Keratinocyte (primary cell): ENCODE data around the gene TBC1D5.

Experiments used
- EZH2 ChIP-seq: IDR thresholded peaks from one replicate; pipeline ENCODE4 v1.6.1; 2012; ENCODE audit warnings: inconsistent platforms, mild to moderate bottlenecking, low read length, moderate library complexity
- TF ChIP-seq, protein P1 (sequence below), 3 experiments: IDR thresholded peaks in 1 of 3; conservative IDR thresholded peaks in 1 of 3; optimal IDR thresholded peaks in 1 of 3; 2 replicates in 2 of 3; 3 replicates in 1 of 3; pipeline versions ENCODE3 to v1.5.1; 2011; ENCODE audit warnings: low read length in 3 of 3, mild to moderate bottlenecking in 3 of 3, moderate library complexity in 2 of 3, control low read depth in 1 of 3, inconsistent platforms in 1 of 3; ENCODE audit not compliant: insufficient read depth in 2 of 3; ENCODE audit errors: extremely low read depth in 1 of 3

DNA sequence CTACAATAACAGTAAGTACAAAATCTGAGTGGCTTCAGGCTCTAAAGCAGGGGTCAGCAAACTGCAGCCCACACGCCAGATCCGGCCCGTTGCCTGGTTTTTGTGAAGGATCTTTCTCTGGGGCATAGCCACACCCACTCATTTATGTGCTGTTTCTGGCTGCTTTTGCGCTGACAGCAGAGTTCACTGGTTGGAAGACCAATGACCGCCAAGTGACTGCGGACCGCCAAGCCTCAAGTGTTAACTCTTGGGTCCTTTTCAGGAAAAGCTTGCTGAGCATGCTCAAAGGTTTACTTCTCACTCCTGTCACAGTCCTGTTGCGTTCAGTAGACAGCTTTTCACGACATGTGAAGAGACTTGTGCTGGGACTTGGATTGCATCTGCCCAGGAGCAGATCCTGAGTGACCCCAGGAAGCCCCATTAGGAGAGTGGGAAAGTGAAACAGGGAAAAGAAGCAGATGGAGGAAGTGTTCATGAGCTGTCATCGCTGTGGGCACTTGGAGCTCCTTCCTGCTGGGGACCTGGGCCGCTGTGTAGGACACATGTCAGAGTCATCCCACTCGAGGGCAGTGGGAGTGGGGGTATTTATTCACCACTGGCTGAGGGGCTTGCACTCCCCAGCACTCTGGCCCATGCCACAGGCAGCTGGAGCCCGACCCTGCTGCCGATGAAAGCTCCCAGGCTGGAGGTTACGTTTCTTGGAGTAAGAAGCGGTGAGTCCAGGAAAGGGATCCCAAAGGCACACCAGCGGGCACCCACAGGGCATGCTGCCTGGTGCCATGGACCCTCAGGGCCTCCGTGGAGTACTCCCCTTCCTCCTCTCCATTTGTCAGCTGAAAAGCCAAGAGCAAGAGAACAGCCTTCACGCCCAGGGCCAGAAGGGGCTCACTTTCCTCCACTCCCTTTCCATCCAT, 608.5 kb downstream of the TBC1D5 start:
- TF ChIP-seq, protein P1, sequence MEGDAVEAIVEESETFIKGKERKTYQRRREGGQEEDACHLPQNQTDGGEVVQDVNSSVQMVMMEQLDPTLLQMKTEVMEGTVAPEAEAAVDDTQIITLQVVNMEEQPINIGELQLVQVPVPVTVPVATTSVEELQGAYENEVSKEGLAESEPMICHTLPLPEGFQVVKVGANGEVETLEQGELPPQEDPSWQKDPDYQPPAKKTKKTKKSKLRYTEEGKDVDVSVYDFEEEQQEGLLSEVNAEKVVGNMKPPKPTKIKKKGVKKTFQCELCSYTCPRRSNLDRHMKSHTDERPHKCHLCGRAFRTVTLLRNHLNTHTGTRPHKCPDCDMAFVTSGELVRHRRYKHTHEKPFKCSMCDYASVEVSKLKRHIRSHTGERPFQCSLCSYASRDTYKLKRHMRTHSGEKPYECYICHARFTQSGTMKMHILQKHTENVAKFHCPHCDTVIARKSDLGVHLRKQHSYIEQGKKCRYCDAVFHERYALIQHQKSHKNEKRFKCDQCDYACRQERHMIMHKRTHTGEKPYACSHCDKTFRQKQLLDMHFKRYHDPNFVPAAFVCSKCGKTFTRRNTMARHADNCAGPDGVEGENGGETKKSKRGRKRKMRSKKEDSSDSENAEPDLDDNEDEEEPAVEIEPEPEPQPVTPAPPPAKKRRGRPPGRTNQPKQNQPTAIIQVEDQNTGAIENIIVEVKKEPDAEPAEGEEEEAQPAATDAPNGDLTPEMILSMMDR (optimal IDR thresholded peaks at IDR 0.05 in 1 of 3, IDR thresholded peaks at IDR 0.05 in 1 of 3, conservative IDR thresholded peaks at IDR 0.05 in 1 of 3; ENCODE audit: extremely low read depth in 1 of 3, insufficient read depth in 2 of 3, low read length in 3 of 3): no peak
- no peak for TF ChIP-seq EZH2
